Measurements from ENCODE around the gene TMEM198.

Gene TMEM198, protein sequence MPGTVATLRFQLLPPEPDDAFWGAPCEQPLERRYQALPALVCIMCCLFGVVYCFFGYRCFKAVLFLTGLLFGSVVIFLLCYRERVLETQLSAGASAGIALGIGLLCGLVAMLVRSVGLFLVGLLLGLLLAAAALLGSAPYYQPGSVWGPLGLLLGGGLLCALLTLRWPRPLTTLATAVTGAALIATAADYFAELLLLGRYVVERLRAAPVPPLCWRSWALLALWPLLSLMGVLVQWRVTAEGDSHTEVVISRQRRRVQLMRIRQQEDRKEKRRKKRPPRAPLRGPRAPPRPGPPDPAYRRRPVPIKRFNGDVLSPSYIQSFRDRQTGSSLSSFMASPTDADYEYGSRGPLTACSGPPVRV

DNA sequence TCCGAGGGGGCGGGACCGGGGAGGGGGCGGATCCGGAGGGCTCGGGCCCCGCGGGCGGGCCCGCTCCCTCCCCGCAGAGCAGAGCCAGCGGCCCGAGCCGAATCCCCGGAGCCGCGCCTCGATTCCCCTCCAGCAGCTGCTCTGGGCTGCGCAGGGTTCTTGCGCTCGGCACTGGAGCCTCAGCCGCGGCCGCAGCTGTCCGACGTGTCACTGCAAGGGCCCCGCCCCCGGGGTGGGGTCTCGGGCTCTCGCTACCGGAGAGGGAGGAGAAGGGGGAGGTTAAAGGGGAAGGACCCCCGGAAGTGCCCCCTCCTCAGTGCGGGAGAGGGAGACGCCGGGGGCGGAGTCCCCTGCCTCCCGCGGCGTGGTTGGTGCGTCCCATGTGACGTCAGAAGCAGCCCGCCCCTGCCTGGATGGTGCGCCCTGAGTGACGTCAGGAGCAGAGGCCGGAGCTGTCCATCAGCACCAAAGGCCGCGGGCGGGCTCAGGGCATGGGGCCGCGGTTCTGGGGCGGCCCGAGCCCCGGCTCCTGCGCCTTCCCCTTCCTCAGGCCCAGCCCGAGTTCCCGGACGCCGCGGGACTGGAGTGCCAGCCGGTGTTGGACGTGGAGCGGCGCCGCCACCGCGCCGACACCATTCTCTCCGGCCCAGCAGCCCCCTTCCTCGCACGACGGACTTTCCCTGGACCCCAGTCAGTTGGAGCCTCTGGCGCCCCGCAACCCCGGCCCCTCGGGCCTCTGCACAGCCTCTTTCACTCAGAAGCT, at the start of gene TMEM198, which contains the start of gene CHPF:
TMEM198 (plus strand) TSS at position 433 of the 763 bp plus-strand sequence. CDS start 700 bp downstream, outside the sequence.
CHPF (minus strand) TSS at position 214 of the 763 bp plus-strand sequence. CDS start 271 bp downstream, outside the sequence.
- peak; percentile 96 for DNase-seq

DNA sequence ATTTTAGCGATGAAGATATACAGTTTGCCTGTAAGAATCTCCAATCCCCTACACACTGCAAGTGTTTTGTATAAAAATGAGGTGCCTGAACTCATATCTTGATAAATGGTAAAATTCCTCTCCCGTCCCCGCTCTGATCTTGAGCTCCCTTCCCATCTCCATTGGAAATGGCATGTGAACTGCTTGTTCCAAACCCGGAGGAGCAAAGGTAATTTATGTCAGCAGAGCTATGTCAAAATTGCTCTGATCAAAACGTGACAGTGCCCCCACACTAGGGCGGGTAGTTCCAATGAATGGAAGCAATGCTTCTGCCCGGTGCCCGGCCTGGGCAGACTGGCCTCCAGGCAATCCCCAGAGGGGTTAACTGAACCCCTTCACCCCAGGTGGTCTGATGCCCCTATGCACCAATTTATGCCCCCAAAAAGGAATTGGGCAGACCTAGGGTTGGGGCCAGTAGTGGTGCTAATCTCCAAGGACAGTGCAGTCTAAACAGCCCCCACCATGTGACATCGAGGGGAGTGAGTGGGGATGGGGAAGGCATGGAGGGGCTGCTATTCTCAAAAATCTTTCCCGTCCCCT, 48.8 kb upstream of the TMEM198 start:
- no peak for DNase-seq

DNA sequence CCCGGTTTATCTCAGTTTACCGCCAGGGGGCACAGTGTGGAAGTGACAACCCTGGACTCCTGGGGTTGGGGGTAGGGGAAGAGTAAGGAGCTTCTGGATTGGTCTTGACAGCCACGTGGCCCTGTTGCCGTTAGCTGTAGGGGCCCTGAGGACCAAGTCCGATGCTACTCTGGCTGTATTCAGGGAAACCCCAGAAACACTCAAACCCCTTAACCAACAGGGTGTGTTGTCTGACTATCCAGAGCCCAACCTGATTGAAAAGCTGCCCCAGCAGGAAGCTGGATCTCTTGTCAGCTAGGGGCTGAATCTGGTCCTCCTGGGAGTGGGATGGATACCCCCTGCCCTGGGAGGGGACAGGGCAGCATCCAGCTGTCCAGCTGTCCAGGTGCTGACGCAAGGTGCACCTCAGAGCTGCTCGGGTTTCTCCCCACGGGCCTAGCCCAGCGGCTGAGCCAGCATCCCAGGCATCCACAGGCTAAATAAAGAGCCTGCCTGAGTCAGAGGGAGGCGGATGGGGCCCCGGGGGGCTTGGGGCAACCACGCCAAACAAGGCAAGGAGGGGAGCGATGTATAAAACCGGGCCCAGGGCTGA, 48.2 kb upstream of the TMEM198 start:
- DNase-seq: peak; percentile 68

DNA sequence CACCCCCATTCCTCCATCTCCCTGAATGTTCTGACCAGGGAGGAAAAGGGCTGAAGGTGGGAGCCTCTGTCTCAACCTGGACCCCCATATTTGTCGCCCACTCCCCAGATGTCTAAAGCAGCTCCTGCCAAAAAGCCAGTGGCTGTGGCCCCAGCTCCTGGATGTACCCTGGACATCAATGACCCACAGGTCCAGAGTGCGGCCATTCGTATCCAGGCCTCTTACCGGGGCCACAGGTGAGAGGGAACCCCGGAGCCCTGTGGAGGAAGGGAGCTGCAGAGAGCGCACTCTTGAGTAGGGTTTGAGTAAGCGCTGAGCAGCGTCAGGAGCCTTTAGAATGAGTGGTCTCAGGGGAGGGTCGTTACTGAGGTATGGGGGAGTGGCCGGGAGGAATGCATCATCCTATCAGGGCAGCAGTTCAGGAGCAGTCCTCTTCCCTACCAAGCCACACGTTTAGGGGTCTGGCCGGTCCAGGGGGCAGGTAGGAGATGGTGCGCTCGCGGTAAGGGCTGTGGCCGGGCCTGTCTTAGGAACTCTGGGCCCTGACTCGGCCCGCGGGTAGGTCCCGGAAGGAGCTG, 47.5 kb upstream of the TMEM198 start:
- no peak for DNase-seq

DNA sequence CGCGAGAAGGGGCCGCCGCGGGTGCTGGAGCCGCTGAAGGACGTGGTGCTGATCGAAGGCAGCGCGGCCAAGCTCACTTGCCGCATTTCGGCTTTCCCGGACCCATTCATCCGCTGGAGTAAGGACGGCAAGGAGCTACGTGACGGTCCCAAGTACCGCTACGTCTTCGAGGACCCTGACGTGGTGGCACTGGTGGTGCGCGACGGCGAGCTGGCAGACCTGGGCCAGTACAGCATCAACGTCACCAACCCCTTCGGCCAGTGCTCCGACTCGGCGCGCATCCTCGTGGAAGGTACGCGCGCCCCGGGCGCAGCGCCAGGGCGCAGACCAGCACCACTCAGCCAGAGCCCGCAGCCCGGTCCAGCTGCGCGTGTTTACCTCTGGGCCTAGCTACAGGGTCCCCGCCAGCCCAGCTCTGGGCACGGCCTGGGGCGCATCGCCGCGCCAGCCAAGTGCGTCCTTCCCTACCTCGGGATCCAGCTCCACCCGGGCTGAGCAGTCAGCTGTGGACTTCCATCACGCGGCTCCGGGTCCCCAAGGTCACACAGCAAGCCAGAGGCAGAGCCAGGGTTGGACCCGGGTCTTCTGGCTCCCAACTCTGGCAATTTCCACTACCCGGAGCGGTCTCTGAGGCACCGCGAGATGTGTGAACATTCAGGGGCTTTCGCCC, 46.9 kb upstream of the TMEM198 start:
- DNase-seq: no peak

DNA sequence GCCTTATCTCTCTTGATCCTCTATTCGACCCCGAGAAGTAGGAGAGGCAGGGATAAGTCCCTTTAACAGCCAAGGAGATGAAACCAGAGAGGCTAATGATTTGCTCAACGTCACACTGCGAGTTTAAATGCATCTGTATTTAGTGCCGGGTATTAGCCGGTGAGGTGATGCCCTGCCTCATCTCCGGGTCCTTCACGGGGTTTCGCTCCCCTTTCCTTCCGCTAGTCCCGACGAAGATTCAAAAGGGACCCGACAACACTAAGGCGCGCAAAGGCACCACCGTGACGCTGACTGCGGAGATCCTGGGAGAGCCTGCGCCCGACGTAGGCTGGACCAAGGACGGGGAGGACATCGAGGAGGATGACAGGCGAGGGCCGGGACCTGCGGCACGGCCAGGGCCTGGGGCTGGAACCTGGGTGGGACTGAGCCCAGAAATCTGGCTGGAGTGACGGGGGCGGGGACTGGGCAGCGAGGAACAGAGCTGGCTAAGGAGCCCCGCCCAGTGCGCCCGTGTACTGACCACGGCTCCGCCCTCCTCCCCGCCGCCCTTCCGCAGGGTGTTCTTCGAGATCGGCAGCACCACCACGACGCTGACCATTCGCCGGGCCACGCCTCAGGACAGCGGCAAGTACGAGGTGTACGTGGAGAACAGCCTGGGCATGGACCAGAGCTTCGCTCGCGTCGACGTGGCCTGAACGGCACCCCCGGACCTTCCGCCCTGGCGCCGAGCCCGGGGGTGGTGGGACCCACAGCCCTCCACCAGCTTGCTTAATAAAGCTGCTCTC, 46.1 kb upstream of the TMEM198 start:
- DNase-seq: peak; percentile 39

DNA sequence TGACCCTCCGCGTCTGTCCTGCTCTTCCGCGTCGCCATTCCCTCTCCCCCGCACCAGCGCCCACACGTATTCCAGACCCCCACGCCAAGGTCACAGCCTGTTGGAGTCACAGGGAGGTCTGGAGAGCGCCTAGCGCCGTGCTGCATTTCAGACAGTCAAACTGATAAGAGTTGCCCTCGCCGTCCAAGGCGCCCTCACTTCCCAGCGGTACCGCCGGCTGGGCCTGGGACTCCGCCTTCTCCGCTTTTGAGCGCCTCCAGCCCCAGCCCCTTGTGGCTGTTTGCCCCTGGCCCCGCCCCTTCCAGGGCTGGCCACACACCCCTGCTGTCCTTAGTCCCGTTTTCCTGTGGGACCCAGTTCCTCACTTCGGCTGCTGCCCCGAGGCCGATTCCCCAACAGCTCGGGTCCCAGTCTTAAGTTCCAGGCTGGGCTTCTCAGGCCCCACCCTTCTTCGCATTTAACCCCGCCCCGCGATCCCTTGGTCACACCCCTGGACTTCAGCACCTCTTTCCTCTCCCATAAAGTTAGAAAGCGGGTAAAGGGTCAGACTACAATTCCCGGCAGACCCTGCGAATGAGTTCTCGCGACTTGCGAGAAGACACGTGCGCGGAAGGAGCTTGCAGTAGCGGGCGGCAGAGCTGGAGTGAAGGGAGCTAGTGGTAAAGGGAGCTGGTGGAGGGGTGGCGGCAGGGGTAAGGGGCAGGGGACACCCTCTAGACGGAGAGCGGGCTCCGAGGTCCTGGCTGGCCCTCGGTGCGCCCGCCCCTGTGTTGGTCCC, 45.4 kb upstream of the TMEM198 start, which contains the start of gene GMPPA:
GMPPA (plus strand) TSS at position 612 of the 778 bp plus-strand sequence. CDS start 1,085 bp downstream, outside the sequence.
- DNase-seq: peak; percentile 97

DNA sequence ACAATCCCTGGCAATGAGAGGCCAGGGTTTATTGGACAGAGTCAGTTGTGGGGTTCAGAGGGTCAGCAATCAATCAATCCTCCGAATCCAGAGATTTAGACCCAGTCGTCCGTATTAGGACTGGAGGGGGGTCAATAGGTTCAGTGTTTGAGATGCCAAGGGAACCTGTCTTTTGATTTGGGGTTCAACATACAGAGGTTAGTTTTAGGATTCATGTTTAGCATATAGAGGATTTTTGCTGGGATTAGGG, 44.8 kb upstream of the TMEM198 start:
- DNase-seq: no peak

DNA sequence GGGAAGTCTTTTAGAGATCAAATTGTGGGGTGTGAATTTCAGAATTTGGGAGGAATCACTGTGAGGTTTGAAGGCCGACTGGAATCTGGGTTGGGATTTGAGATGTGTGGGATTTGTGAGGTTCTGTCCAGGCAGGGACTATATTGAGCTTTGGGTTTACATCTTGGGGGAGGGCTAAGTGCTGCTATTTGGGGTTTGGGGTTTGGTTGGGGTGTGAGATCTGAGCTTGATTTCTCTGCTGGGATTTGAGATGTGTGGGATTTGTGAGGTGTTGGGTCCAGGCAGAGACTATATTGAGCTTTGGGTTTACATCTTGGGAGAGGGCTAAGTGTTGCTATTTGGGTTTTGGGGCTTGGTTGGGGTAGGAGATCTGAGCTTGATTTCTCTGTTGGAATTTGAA, 44.3 kb upstream of the TMEM198 start:
- no peak for DNase-seq

DNA sequence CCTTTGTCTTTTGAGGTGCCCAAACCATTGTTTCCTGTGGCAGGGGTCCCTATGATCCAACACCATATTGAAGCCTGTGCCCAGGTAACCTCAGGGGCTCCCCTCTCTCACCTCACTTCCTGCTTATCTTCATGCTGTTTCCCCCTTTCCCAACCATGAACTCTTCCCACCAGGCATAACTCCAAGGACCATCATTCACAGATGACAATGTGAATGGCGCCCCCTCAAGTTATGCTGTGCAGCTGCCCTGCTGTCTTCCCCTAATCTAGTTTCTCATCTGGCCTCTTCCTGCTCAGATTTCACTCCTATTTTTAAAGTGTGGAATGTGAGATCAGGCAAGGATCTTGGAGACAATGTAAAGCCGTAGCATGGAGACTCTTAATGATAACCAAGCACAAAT, 43.7 kb upstream of the TMEM198 start:
- DNase-seq: no peak

DNA sequence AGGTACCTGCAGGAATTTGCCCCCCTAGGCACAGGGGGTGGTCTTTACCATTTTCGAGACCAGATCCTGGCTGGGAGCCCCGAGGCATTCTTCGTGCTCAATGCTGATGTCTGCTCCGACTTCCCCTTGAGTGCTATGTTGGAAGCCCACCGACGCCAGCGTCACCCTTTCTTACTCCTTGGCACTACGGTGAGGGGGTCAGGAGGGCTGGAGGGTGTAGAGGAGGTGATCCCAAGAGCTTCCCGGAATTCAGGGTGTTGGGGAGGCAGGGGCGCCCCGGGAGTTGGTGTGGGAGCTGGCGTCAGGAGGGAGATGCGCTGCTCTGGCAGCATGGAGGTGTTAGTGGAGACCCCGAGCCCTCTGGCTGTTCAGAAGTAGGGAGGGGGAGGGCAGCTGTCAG, 42.0 kb upstream of the TMEM198 start:
- no peak for DNase-seq

DNA sequence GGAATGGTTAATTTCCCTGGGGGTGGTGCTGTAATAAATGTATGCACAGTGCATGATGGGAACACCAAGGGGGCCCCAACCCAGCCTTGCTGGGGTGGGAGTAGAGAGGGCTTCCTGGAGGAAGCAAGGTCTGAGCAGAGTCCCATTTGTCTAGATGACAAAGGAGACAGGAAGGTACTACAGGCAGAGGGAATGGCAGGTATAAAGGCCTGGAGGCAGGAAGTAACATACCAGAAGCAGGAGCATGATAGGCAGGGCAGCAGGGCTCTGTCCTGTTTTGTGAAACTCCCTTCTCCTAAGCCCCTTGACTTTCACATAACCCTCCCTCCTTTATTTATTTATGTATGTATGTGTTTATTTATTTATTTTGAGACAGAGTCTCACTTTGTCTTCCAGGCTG, 41.2 kb upstream of the TMEM198 start:
- DNase-seq: no peak

DNA sequence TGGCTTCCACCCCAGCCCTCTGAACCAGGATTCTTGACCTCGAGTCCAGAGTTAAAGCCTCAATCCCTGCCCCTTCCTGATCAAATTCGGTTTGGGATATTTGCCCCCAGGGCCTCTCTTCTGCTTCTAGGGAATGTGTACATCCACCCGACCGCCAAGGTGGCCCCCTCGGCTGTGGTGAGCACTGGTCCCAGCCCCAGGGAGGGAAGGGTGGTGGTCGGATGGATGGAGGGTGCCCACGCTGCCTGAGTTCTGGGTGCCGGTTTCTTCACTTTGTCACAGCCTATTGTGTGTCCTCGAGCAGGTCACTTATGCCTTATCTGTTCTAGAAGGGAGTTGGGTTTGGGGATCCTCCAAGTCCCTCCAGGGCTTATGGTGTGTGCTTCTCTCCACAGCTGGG, 38.2 kb upstream of the TMEM198 start:
- no peak for DNase-seq

DNA sequence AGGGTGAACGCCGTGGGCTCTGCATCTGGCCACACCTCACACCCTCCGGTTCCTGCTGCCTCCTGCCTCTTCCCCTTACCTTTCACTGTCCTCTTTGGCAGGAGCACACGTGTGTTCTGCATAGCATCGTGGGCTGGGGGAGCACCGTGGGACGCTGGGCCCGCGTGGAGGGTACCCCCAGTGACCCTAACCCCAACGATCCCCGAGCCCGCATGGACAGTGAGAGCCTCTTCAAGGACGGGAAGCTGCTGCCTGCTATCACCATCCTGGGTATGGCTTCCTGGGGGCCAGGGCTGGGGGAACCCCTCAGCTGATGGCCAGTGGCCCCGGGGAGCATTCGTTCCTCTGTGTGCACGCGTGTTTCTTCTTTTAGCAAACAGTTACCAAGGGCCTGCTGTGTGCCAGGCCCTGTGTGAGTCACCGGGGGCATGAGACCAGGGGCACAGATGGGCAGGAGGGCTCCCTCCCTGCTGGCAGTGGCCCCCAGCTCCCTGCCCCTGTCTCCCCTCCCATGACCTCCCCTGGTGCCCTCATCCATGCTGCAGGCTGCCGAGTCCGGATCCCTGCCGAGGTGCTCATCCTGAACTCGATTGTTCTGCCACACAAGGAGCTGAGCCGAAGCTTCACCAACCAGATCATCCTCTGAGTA, 37.6 kb upstream of the TMEM198 start:
- DNase-seq: no peak

DNA sequence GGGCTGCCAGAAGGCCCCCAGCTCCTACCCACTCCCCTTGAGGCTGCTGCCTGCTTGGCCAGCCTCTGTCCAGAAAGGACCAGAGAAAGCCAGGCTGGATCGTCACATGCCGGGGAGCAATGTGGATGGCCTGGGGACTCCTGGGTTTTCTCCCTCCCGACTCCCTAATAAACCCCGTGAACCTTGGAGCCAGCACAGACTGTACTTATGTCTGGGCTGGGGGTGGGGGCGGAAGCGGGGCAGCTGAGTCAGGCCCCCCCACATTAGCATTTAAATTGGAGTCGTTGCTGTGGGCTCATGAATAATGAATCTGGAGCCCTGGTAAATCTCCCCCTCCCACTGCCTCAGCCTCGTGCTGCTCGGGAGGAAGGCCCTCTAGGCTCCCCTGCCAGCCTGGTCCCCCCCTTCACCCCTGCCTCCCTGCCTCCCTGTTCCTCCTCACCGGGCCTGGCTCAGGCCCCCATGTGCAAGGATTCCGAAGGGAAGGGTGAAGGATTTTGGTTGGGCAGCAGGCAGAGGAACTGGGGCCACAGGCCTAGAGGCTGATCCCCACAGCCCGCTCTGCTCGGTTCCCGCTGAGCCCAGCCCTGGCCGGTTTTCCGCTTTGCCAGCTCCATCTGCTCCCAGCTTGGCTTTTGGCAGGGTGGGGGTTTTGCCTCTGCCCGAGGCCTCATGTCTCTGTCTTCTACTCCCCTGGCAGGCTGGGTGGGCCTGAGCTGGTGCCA, 36.9 kb upstream of the TMEM198 start:
- no peak for DNase-seq

DNA sequence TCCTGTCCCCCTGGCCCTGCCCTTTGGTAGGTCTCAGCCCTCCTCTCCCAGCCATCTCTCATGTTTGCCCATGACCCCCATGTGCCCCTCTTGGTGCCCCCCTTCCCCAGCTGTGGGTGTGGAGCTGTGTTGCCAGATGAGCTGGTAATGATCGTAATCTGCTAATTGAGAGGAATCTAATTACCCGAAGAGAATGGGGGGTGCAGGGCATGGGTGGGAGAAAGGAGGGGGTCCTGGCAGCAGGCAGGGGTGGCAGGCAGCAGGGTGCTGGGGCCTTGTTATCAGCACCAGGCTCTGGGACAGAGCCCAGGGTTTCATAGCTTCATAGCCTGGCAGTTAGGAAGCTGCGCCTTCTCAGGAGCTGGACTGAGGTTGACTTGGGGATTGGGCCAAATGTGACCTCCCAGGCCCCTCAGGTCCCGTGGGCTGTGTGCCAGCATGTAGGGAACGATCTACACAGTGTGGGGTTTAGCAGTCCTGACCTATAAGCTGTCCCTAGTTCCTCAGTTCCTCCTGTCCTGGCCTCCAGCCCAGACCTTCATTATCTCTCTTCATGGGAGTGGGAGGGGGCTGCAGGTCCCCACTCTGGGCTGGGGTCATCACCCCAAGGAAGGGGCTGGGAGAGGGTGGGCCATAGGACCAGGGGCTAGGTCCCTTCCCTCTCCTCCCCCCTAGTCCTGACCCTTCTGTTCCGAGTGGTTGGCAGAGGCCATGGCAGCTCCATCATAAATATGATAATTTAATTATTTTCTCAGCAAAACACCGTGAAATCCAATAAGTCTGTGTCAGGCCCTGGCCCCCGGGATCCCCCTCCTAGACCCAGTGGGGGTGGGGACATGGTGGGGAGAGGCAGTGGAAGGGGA, 36.0 kb upstream of the TMEM198 start:
- no peak for DNase-seq

DNA sequence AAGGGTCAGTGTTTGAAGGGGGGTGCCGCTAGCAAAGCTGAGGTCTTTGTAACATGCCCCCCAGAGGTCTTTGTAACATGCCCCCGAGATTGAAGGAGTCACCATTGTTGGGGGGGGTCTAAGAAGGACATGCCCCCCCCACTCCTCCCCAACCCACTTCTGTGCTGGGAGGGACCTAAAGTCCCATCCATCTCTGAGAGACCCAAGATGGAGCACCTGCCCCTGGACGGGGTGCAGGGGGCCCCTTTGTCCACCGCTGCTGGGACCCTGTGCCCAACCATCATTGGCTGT, 35.4 kb upstream of the TMEM198 start:
- no peak for DNase-seq

DNA sequence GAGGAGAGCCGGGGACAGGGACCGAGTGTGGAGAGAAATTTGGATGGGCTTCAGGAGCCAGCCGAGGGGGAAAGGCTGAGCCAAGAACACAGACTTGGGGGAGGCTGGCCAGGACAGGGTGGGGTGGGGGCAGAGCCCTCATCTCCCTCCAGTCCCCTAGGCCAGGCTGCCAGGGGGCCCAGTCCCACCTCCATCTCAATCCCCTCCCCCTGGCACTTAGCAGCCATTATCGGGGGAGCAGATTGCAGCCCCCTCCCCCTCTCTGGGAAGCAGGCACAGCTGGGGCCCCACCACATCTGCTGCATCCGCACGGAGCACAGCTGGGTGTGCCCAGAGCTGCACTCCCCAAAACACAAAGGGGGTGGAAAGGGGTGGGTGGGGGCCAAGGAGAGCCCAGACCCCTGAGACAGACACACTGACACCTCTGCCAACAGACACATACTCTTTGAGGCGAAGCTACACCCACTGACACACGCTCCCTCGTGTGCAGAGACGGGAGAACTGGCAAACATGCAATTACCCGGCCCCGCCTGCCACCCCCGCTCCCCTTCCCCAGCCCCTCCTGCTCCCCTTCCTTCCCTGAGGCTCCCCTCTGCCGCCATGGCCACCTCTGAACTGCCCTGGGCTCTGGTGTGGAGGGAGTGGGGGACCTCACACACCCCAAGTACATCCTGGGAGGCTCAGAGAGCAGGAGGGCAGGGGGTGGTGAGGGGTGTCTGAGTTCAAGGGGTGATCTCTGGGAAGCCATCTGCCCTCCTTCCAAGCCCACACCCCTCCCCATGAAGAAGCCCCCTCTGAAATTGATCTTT, 34.7 kb upstream of the TMEM198 start:
- no peak for DNase-seq

All from CD4-positive, alpha-beta T cell treated with Interleukin-21 for 1 hour (primary cell).